WTC11 (cell line): ENCODE results near the gene ARHGEF25.

Experiments
- GABPB1 ChIP-seq: sonication (generic); formaldehyde crosslinking; IDR thresholded peaks from 2 replicates; pipeline ENCODE4 v1.8.1; 2023; ENCODE audit warnings: mild to moderate bottlenecking, missing genetic modification reagents
- HMGA2 ChIP-seq: fragments of 250-450 bp; sonication (Bioruptor Pico); IDR thresholded peaks from 2 replicates; pipeline ENCODE4 v1.4.0; 2021; ENCODE audit warnings: mild to moderate bottlenecking, moderate library complexity
- IRF2 ChIP-seq: sonication (generic); formaldehyde crosslinking; IDR thresholded peaks from 2 replicates; pipeline ENCODE4 v1.8.0; 2022; ENCODE audit warnings: low read depth, missing genetic modification reagents, borderline replicate concordance
- JUN ChIP-seq: sonication (generic); formaldehyde crosslinking; IDR thresholded peaks from 2 replicates; pipeline ENCODE4 v1.8.0; 2023; ENCODE audit warnings: mild to moderate bottlenecking, missing genetic modification reagents
- NR3C1 ChIP-seq: sonication (generic); formaldehyde crosslinking; conservative IDR thresholded peaks from 2 replicates; pipeline ENCODE4 v1.8.1; 2023; ENCODE audit warnings: low read depth, mild to moderate bottlenecking, missing genetic modification reagents
- SP1 ChIP-seq: sonication (generic); formaldehyde crosslinking; conservative IDR thresholded peaks from 2 replicates; pipeline ENCODE4 v1.8.1; 2022; ENCODE audit warnings: missing genetic modification reagents
- TF ChIP-seq, protein P1 (sequence below): fragments of 200-600 bp; IDR thresholded peaks from 2 replicates; pipeline ENCODE4 v1.8.0; 2022; ENCODE audit warnings: antibody characterized with exemption
- TF ChIP-seq, protein P2 (sequence below): sonication (generic); formaldehyde crosslinking; IDR thresholded peaks from 2 replicates; pipeline ENCODE4 v1.8.1; 2022; ENCODE audit warnings: mild to moderate bottlenecking, missing genetic modification reagents, moderate library complexity, borderline replicate concordance

DNA sequence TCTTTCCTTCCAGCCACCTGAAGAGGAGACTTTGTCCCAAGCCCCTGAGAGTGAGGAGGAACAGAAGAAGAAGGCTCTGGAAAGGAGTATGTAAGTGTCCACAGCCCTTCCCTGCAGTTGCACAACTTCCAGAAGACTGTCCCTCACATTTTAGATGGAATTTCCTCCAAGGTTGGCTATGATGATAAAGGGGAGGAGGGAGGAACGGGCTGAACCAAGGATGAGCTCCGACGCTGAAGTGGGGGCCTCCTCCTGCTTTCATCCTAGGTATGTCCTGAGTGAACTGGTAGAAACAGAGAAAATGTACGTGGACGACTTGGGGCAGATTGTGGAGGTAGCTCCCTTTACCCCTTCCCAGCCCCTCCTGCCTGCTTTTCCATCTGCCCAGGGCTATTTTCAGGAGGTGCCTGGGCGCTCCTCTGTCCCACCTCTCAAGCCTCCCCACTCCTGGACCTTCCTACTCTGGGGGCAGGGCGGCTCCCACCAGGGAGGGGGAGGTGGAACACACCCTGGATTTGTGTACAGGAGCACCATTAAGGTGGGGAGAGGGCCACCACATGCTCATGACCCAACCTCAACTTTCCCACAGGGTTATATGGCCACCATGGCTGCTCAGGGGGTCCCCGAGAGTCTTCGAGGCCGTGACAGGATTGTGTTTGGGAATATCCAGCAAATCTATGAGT is 2.3 kb downstream of the ARHGEF25 start:
- TF ChIP-seq JUN (CRISPR knock-in tag) (no peak), HMGA2 (CRISPR knock-in tag) (no peak), SP1 (no peak), GABPB1 (CRISPR knock-in tag) (no peak), NR3C1 (CRISPR knock-in tag) (no peak), IRF2 (CRISPR knock-in tag) (no peak)
- TF ChIP-seq, protein P1, sequence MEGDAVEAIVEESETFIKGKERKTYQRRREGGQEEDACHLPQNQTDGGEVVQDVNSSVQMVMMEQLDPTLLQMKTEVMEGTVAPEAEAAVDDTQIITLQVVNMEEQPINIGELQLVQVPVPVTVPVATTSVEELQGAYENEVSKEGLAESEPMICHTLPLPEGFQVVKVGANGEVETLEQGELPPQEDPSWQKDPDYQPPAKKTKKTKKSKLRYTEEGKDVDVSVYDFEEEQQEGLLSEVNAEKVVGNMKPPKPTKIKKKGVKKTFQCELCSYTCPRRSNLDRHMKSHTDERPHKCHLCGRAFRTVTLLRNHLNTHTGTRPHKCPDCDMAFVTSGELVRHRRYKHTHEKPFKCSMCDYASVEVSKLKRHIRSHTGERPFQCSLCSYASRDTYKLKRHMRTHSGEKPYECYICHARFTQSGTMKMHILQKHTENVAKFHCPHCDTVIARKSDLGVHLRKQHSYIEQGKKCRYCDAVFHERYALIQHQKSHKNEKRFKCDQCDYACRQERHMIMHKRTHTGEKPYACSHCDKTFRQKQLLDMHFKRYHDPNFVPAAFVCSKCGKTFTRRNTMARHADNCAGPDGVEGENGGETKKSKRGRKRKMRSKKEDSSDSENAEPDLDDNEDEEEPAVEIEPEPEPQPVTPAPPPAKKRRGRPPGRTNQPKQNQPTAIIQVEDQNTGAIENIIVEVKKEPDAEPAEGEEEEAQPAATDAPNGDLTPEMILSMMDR = no peak
- TF ChIP-seq, protein P2, sequence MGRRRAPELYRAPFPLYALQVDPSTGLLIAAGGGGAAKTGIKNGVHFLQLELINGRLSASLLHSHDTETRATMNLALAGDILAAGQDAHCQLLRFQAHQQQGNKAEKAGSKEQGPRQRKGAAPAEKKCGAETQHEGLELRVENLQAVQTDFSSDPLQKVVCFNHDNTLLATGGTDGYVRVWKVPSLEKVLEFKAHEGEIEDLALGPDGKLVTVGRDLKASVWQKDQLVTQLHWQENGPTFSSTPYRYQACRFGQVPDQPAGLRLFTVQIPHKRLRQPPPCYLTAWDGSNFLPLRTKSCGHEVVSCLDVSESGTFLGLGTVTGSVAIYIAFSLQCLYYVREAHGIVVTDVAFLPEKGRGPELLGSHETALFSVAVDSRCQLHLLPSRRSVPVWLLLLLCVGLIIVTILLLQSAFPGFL (CRISPR knock-in tag) = no peak
